Stomach (tissue), 9 donors: ENCODE data around the gene CAPN15. TPM values are rescaled to one million over a fixed set of nuclear protein-coding genes. Genes with fewer than 3 reads are reported as not detected.
A peak's percentile ranks its signal among the peaks of the same experiment; 100 is the strongest.

ENCODE experiments used
- DNase-seq, 2 donors: peaks; one replicate each; pipeline versions ENCODE4 v3.0.0 to v3.0.0-alpha.2; 2013 to 2019
- H3K27ac ChIP-seq, 5 donors: fragments of 200-600 bp in 4 of 5; sonication (generic) in 4 of 5; one replicate each; pipeline ENCODE4 v1.5.1; 2013 to 2019; ENCODE audit warnings: mild to moderate bottlenecking in 1 of 5, moderate library complexity in 1 of 5
- H3K27me3 ChIP-seq, 3 donors: fragments of 200-600 bp; sonication (generic); one replicate each; pipeline ENCODE4 v1.5.1; 2017 to 2019; ENCODE audit warnings: mixed run types in 1 of 3
- H3K36me3 ChIP-seq, 4 donors: fragments of 200-600 bp; sonication (generic); 1 replicate in 3 of 4; 2 replicates in 1 of 4; pipeline ENCODE4 v1.5.1; 2016 to 2019
- H3K4me1 ChIP-seq, 4 donors: fragments of 200-600 bp; sonication (generic); one replicate each; pipeline ENCODE4 v1.5.1; 2016 to 2019
- H3K4me3 ChIP-seq, 4 donors: fragments of 200-600 bp; sonication (generic) in 3 of 4; one replicate each; pipeline ENCODE4 v1.5.1; 2016 to 2019; ENCODE audit warnings: mild to moderate bottlenecking in 1 of 4
- H3K9me3 ChIP-seq, 4 donors: fragments of 200-600 bp; sonication (generic); one replicate each; pipeline ENCODE4 v1.5.1; 2016 to 2019
- CTCF ChIP-seq, 7 experiments: fragments of 450-650 bp in 4 of 7; fragments of 200-600 bp in 3 of 7; sonication (generic) in 3 of 7; IDR thresholded peaks; one replicate each; pipeline ENCODE4 v1.5.1; 2016 to 2019; ENCODE audit warnings: antibody characterized with exemption in 7 of 7, control low read depth in 2 of 7, mild to moderate bottlenecking in 1 of 7
- EP300 ChIP-seq: sonication (generic); formaldehyde crosslinking; IDR thresholded peaks from one replicate; pipeline ENCODE4 v1.6.1; 2017; ENCODE audit warnings: antibody characterized with exemption
- POLR2A ChIP-seq, 4 donors: fragments of 450-650 bp; IDR thresholded peaks; one replicate each; pipeline ENCODE4 v1.6.1; 2016; ENCODE audit warnings: antibody characterized with exemption in 4 of 4, control low read depth in 2 of 4, mild to moderate bottlenecking in 1 of 4, moderate library complexity in 1 of 4
- POLR2AphosphoS5 ChIP-seq, 3 donors: sonication (generic); formaldehyde crosslinking; IDR thresholded peaks; one replicate each; pipeline ENCODE4 v1.6.1; 2016; ENCODE audit warnings: antibody characterized with exemption in 3 of 3
- WGBS, 5 donors: extraction: QIAGEN DNeasy Blood & Tissue Kit in 3 of 5; methylation state at CpG; one replicate each; pipeline versions ENCODE4 v1.1.5 to v1.1.7; 2013 to 2018; 5-methylcytosine and 5-hydroxymethylcytosine counted together
- intact Hi-C: fragments of 100-400 bp; cut with DNase I; formaldehyde crosslinking; loops from one replicate; pipeline ENCODE4 v1.15.1; 2023; ENCODE audit warnings: low total_unique reads
- polyA plus RNA-seq, 3 donors: library from polyadenylated mRNA; stranded (reverse); fragments of 200-250 nt; gene quantifications; one replicate each; pipeline ENCODE4 v1.2.3, GENCODE V29; 2013
- total RNA-seq, 5 donors: library from RNA; depleted of rRNA; stranded (reverse); fragments of >200 nt; gene quantifications; one replicate each; pipeline versions ENCODE4 v1.1.0 to v1.2.3, GENCODE V29; 2014 to 2016
- donor health status: healthy with polysubstance abuse.
- donor health status: Bipolar disorder and iron deficiency.
- donor health status: healthy.

Gene CAPN15
- total and polyA plus RNA-seq, 8 donors = 25.2 to 235 (median 35.0) TPM

- Histone ChIP-seq H3K4me3 (no peak overlapping the region), H3K9me3 (no peaks in the 10 kb centered on the region), H3K4me1 (peaks cover under 1 to 42% (median 33%) of the 10 kb centered on the region in 4 donors), H3K27me3 (peaks cover 0 to 2% (median 0%) of the 10 kb centered on the region in 3 donors), H3K36me3 (peaks cover 0 to 42% (median 24%) of the 10 kb centered on the region in 4 donors), H3K27ac (no peak overlapping the region)
- DNase-seq = no peak
- TF ChIP-seq POLR2A (IDR thresholded peaks at IDR 0.05) (no peak), EP300 (no peak), CTCF (IDR thresholded peaks at IDR 0.05) (no peak), POLR2AphosphoS5 (IDR thresholded peaks at IDR 0.05) (no peak)
- intact Hi-C loops = no loop called here
- 87 to 96% (median 90%) methylated on average over 16 to 27 of the region's 27 CpGs for WGBS, 5 donors
Observed at GRCh38 chr16:580141-580945, 52.8 kb downstream of the CAPN15 start.

GRCh38 chr16:580946-581498 lies 53.5 kb downstream of the CAPN15 start:
- DNase-seq = no peak
- no peak overlapping the region for H3K27ac ChIP-seq
- TF ChIP-seq EP300 (no peak), POLR2AphosphoS5 (IDR thresholded peaks at IDR 0.05) (no peak), POLR2A (IDR thresholded peaks at IDR 0.05) (no peak), CTCF (IDR thresholded peaks at IDR 0.05) (no peak)
- peaks cover 0 to 9% (median 0%) of the 10 kb centered on the region in 3 donors for H3K27me3 ChIP-seq
- H3K36me3 ChIP-seq = peaks cover 0 to 35% (median 17%) of the 10 kb centered on the region in 4 donors
- WGBS, 5 donors = 93 to 100% (median 95%) methylated on average over 18 to 19 of the region's 19 CpGs
- H3K4me1 ChIP-seq = peaks cover 6 to 43% (median 35%) of the 10 kb centered on the region in 4 donors
- intact Hi-C loops = no loop called here
- H3K4me3 ChIP-seq = no peak overlapping the region
- no peaks in the 10 kb centered on the region for H3K9me3 ChIP-seq

GRCh38 chr16:582218-582613 lies 54.7 kb downstream of the CAPN15 start:
- Histone ChIP-seq H3K4me3 (no peak overlapping the region), H3K9me3 (no peaks in the 10 kb centered on the region), H3K27me3 (peaks cover 0 to 11% (median 0%) of the 10 kb centered on the region in 3 donors), H3K27ac (peak overlapping the region in 1 of 5 donors; percentile 58), H3K4me1 (peaks cover 8 to 44% (median 34%) of the 10 kb centered on the region in 4 donors), H3K36me3 (peaks cover 0 to 29% (median 14%) of the 10 kb centered on the region in 4 donors)
- 82 to 92% (median 89%) methylated on average over 13 to 18 of the region's 18 CpGs for WGBS, 5 donors
- DNase-seq = no peak
- no peak for TF ChIP-seq POLR2AphosphoS5 (IDR thresholded peaks at IDR 0.05)
- TF ChIP-seq POLR2A (IDR thresholded peaks at IDR 0.05) = no peak
- intact Hi-C loops = no loop called here

- H3K4me1 ChIP-seq = peaks cover 11 to 50% (median 39%) of the 10 kb centered on the region in 4 donors
- WGBS, 5 donors = 42 to 80% (median 69%) methylated on average over 12 to 21 of the region's 21 CpGs
- intact Hi-C loops = no loop called here
Observed at GRCh38 chr16:582614-583331, 55.3 kb downstream of the CAPN15 start.

More at GRCh38 chr16:582614-583331, 55.3 kb downstream of the CAPN15 start:
- no peak overlapping the region for H3K4me3 ChIP-seq
- peak in 1 of 2 donors; percentile 86 for DNase-seq
- H3K27me3 ChIP-seq = peaks cover 0 to 11% (median 0%) of the 10 kb centered on the region in 3 donors
- peaks cover 0 to 26% (median 14%) of the 10 kb centered on the region in 4 donors for H3K36me3 ChIP-seq
- no peaks in the 10 kb centered on the region for H3K9me3 ChIP-seq
- TF ChIP-seq EP300 (no peak), POLR2A (IDR thresholded peaks at IDR 0.05) (no peak), CTCF (IDR thresholded peaks at IDR 0.05) (peak in 1 of 7 experiments; percentile 37), POLR2AphosphoS5 (IDR thresholded peaks at IDR 0.05) (peak in 1 of 3 donors; percentile 32)
- H3K27ac ChIP-seq = peak overlapping the region in 3 of 5 donors; percentile 15 to 58 (median 25)
